ENCODE measurements around the gene ARSI.

The ARSI gene

GRCh38 chr5:150328515-150328914 is 25.8 kb upstream of the ARSI start:
- Histone ChIP-seq H3K4me3 (ENCODE audit: low read length in 2 of 2) (no peak overlapping the region), H3K9me3 (replicated peaks in 1 of 2; ENCODE audit: control insufficient read depth in 2 of 2, insufficient read depth in 1 of 2, low read depth in 1 of 2, low read length in 2 of 2) (no peaks in the 10 kb centered on the region), H2BK12ac (ENCODE audit: low read length) (no peak overlapping the region), H2AFZ (ENCODE audit: low read length) (no peak overlapping the region), H3K14ac (ENCODE audit: low read length) (no peak overlapping the region), H2AK5ac (ENCODE audit: low read depth, low read length) (no peak overlapping the region), H3K9ac (ENCODE audit: low read depth, low read length, poor library complexity) (no peak overlapping the region), H2BK5ac (ENCODE audit: low read length) (no peak overlapping the region), H4K91ac (ENCODE audit: low read depth, low read length, poor library complexity) (no peak overlapping the region), H3K4me2 (ENCODE audit: insufficient read depth, low read length, poor library complexity, severe bottlenecking) (no peak overlapping the region), H3K18ac (ENCODE audit: low read length) (no peak overlapping the region), H3K27ac (replicated peaks; ENCODE audit: low read length) (no peak overlapping the region), H3K4me1 (ENCODE audit: control insufficient read depth in 2 of 2, insufficient read depth in 1 of 2, low read depth in 1 of 2, low read length in 2 of 2) (peaks cover 11 to 12% of the 10 kb centered on the region in 2 donors), H3K36me3 (replicated peaks in 1 of 2; ENCODE audit: control insufficient read depth in 2 of 2, insufficient read depth in 2 of 2, low read length in 2 of 2) (no peaks in the 10 kb centered on the region), H3K27me3 (ENCODE audit: control insufficient read depth in 3 of 3, insufficient read depth in 3 of 3, low read depth in 1 of 3, low read length in 3 of 3) (no peaks in the 10 kb centered on the region), H3K79me1 (ENCODE audit: low read depth, low read length) (no peaks in the 10 kb centered on the region), H3K4ac (ENCODE audit: low read length) (no peak overlapping the region), H2BK15ac (ENCODE audit: low read length) (no peak overlapping the region), H3K23ac (ENCODE audit: low read depth, low read length, poor library complexity) (no peak overlapping the region), H2BK120ac (ENCODE audit: low read depth, low read length) (no peak overlapping the region), H4K8ac (ENCODE audit: low read depth, low read length) (no peak overlapping the region)
- DNase-seq (ENCODE audit: low spot score) = no peak
- WGBS, 2 donors (ENCODE audit: extremely low coverage in 2 of 2, insufficient read length in 2 of 2, insufficient replicate concordance in 1 of 2) = no CpG with 5 or more reads among the region's 2 CpGs

GRCh38 chr5:150327139-150327538 is 24.4 kb upstream of the ARSI start:
- Histone ChIP-seq H2AFZ (ENCODE audit: low read length) (peak overlapping the region; percentile 43), H3K36me3 (replicated peaks in 1 of 2; ENCODE audit: control insufficient read depth in 2 of 2, insufficient read depth in 2 of 2, low read length in 2 of 2) (no peaks in the 10 kb centered on the region), H3K14ac (ENCODE audit: low read length) (no peak overlapping the region), H2BK5ac (ENCODE audit: low read length) (no peak overlapping the region), H3K4me1 (ENCODE audit: control insufficient read depth in 2 of 2, insufficient read depth in 1 of 2, low read depth in 1 of 2, low read length in 2 of 2) (peaks cover 11 to 12% of the 10 kb centered on the region in 2 donors), H3K27ac (replicated peaks; ENCODE audit: low read length) (no peak overlapping the region), H3K18ac (ENCODE audit: low read length) (no peak overlapping the region), H3K23ac (ENCODE audit: low read depth, low read length, poor library complexity) (no peak overlapping the region), H3K9me3 (replicated peaks in 1 of 2; ENCODE audit: control insufficient read depth in 2 of 2, insufficient read depth in 1 of 2, low read depth in 1 of 2, low read length in 2 of 2) (no peaks in the 10 kb centered on the region), H3K79me1 (ENCODE audit: low read depth, low read length) (no peaks in the 10 kb centered on the region), H4K8ac (ENCODE audit: low read depth, low read length) (no peak overlapping the region), H2BK12ac (ENCODE audit: low read length) (no peak overlapping the region), H4K91ac (ENCODE audit: low read depth, low read length, poor library complexity) (no peak overlapping the region), H3K4ac (ENCODE audit: low read length) (no peak overlapping the region), H3K4me2 (ENCODE audit: insufficient read depth, low read length, poor library complexity, severe bottlenecking) (no peak overlapping the region), H3K27me3 (ENCODE audit: control insufficient read depth in 3 of 3, insufficient read depth in 3 of 3, low read depth in 1 of 3, low read length in 3 of 3) (no peaks in the 10 kb centered on the region), H2AK5ac (ENCODE audit: low read depth, low read length) (no peak overlapping the region), H3K4me3 (ENCODE audit: low read length in 2 of 2) (no peak overlapping the region), H2BK120ac (ENCODE audit: low read depth, low read length) (no peak overlapping the region), H2BK15ac (ENCODE audit: low read length) (peak overlapping the region; percentile 13), H3K9ac (ENCODE audit: low read depth, low read length, poor library complexity) (no peak overlapping the region)
- DNase-seq (ENCODE audit: low spot score) = no peak
- WGBS, 2 donors (ENCODE audit: extremely low coverage in 2 of 2, insufficient read length in 2 of 2, insufficient replicate concordance in 1 of 2) = no CpG with 5 or more reads among the region's 3 CpGs

- Histone ChIP-seq H3K36me3 (replicated peaks in 1 of 2; ENCODE audit: control insufficient read depth in 2 of 2, insufficient read depth in 2 of 2, low read length in 2 of 2) (no peaks in the 10 kb centered on the region), H2BK120ac (ENCODE audit: low read depth, low read length) (no peak overlapping the region), H2AK5ac (ENCODE audit: low read depth, low read length) (no peak overlapping the region), H3K23ac (ENCODE audit: low read depth, low read length, poor library complexity) (no peak overlapping the region), H3K4ac (ENCODE audit: low read length) (no peak overlapping the region), H3K4me2 (ENCODE audit: insufficient read depth, low read length, poor library complexity, severe bottlenecking) (no peak overlapping the region), H3K14ac (ENCODE audit: low read length) (no peak overlapping the region), H2BK15ac (ENCODE audit: low read length) (no peak overlapping the region), H2BK12ac (ENCODE audit: low read length) (no peak overlapping the region), H2BK5ac (ENCODE audit: low read length) (no peak overlapping the region), H3K27me3 (ENCODE audit: control insufficient read depth in 3 of 3, insufficient read depth in 3 of 3, low read depth in 1 of 3, low read length in 3 of 3) (no peaks in the 10 kb centered on the region), H4K91ac (ENCODE audit: low read depth, low read length, poor library complexity) (no peak overlapping the region), H3K27ac (replicated peaks; ENCODE audit: low read length) (no peak overlapping the region), H3K9me3 (replicated peaks in 1 of 2; ENCODE audit: control insufficient read depth in 2 of 2, insufficient read depth in 1 of 2, low read depth in 1 of 2, low read length in 2 of 2) (no peaks in the 10 kb centered on the region), H4K8ac (ENCODE audit: low read depth, low read length) (no peak overlapping the region), H3K18ac (ENCODE audit: low read length) (no peak overlapping the region), H3K79me1 (ENCODE audit: low read depth, low read length) (no peaks in the 10 kb centered on the region), H2AFZ (ENCODE audit: low read length) (peak overlapping the region; percentile 43), H3K9ac (ENCODE audit: low read depth, low read length, poor library complexity) (peak overlapping the region; percentile 55), H3K4me3 (ENCODE audit: low read length in 2 of 2) (no peak overlapping the region), H3K4me1 (ENCODE audit: control insufficient read depth in 2 of 2, insufficient read depth in 1 of 2, low read depth in 1 of 2, low read length in 2 of 2) (peaks cover 11 to 12% of the 10 kb centered on the region in 2 donors)
- no peak for DNase-seq (ENCODE audit: low spot score)
- no CpG with 5 or more reads among the region's 2 CpGs for WGBS, 2 donors (ENCODE audit: extremely low coverage in 2 of 2, insufficient read length in 2 of 2, insufficient replicate concordance in 1 of 2)
Observed at GRCh38 chr5:150326707-150327106, 24.0 kb upstream of the ARSI start.

- Histone ChIP-seq H3K27me3 (ENCODE audit: control insufficient read depth in 3 of 3, insufficient read depth in 3 of 3, low read depth in 1 of 3, low read length in 3 of 3) (no peaks in the 10 kb centered on the region), H3K27ac (replicated peaks; ENCODE audit: low read length) (no peak overlapping the region), H3K9ac (ENCODE audit: low read depth, low read length, poor library complexity) (no peak overlapping the region), H2BK15ac (ENCODE audit: low read length) (no peak overlapping the region), H3K23ac (ENCODE audit: low read depth, low read length, poor library complexity) (peak overlapping the region; percentile 18), H2AK5ac (ENCODE audit: low read depth, low read length) (peak overlapping the region; percentile 36), H4K8ac (ENCODE audit: low read depth, low read length) (no peak overlapping the region), H3K79me1 (ENCODE audit: low read depth, low read length) (no peaks in the 10 kb centered on the region), H2BK5ac (ENCODE audit: low read length) (no peak overlapping the region), H2AFZ (ENCODE audit: low read length) (no peak overlapping the region), H3K4ac (ENCODE audit: low read length) (no peak overlapping the region), H3K18ac (ENCODE audit: low read length) (peak overlapping the region; percentile 44), H3K36me3 (replicated peaks in 1 of 2; ENCODE audit: control insufficient read depth in 2 of 2, insufficient read depth in 2 of 2, low read length in 2 of 2) (no peaks in the 10 kb centered on the region), H3K4me3 (ENCODE audit: low read length in 2 of 2) (no peak overlapping the region), H3K4me1 (ENCODE audit: control insufficient read depth in 2 of 2, insufficient read depth in 1 of 2, low read depth in 1 of 2, low read length in 2 of 2) (peaks cover 12 to 13% of the 10 kb centered on the region in 2 donors), H3K14ac (ENCODE audit: low read length) (no peak overlapping the region), H2BK120ac (ENCODE audit: low read depth, low read length) (no peak overlapping the region), H4K91ac (ENCODE audit: low read depth, low read length, poor library complexity) (no peak overlapping the region), H3K9me3 (replicated peaks in 1 of 2; ENCODE audit: control insufficient read depth in 2 of 2, insufficient read depth in 1 of 2, low read depth in 1 of 2, low read length in 2 of 2) (no peaks in the 10 kb centered on the region), H2BK12ac (ENCODE audit: low read length) (no peak overlapping the region), H3K4me2 (ENCODE audit: insufficient read depth, low read length, poor library complexity, severe bottlenecking) (no peak overlapping the region)
- WGBS, 2 donors (ENCODE audit: extremely low coverage in 2 of 2, insufficient read length in 2 of 2, insufficient replicate concordance in 1 of 2) = no CpG with 5 or more reads among the region's 4 CpGs
- no peak for DNase-seq (ENCODE audit: low spot score)
Observed at GRCh38 chr5:150325426-150325825, 22.7 kb upstream of the ARSI start.

Measured in neuronal stem cell (in vitro differentiated cells).